Sigmoid colon (tissue), 7 donors: Measurements from ENCODE around the gene TNRC6A. TPM values are rescaled to one million over a fixed set of nuclear protein-coding genes. Genes with fewer than 3 reads are reported as not detected.

Experiments used
- DNase-seq: peaks from one replicate; pipeline ENCODE4 v3.0.0-alpha.2; 2019
- H3K27ac ChIP-seq, 4 donors: fragments of 200-600 bp; sonication (generic); one replicate each; pipeline ENCODE4 v1.5.1; 2016 to 2019; ENCODE audit warnings: mild to moderate bottlenecking in 1 of 4
- H3K27me3 ChIP-seq, 3 donors: fragments of 200-600 bp; sonication (generic); one replicate each; pipeline ENCODE4 v1.5.1; 2019; ENCODE audit warnings: mild to moderate bottlenecking in 1 of 3
- H3K36me3 ChIP-seq, 4 donors: fragments of 200-600 bp; sonication (generic); one replicate each; pipeline ENCODE4 v1.5.1; 2016 to 2019
- H3K4me1 ChIP-seq, 4 donors: fragments of 200-600 bp; sonication (generic); one replicate each; pipeline ENCODE4 v1.5.1; 2017 to 2019
- H3K4me3 ChIP-seq, 4 donors: fragments of 200-600 bp; sonication (generic); one replicate each; pipeline ENCODE4 v1.5.1; 2017 to 2019; ENCODE audit warnings: mild to moderate bottlenecking in 2 of 4, moderate library complexity in 1 of 4
- H3K9me3 ChIP-seq, 4 donors: fragments of 200-600 bp in 3 of 4; sonication (generic) in 3 of 4; one replicate each; pipeline versions ENCODE4 v1.5.1 to v1.6.1; 2013 to 2019
- CTCF ChIP-seq, 4 experiments: fragments of 450-650 bp in 3 of 4; fragments of 200-600 bp in 1 of 4; IDR thresholded peaks; one replicate each; pipeline ENCODE4 v1.5.1; 2016 to 2019; ENCODE audit warnings: antibody characterized with exemption in 4 of 4, mild to moderate bottlenecking in 3 of 4, moderate library complexity in 2 of 4
- EP300 ChIP-seq, 4 donors: sonication (generic); formaldehyde crosslinking; IDR thresholded peaks; one replicate each; pipeline ENCODE4 v1.6.1; 2017; ENCODE audit warnings: antibody characterized with exemption in 4 of 4
- POLR2A ChIP-seq, 2 donors: fragments of 450-650 bp; IDR thresholded peaks; one replicate each; pipeline ENCODE4 v1.6.1; 2016; ENCODE audit warnings: antibody characterized with exemption in 2 of 2, mild to moderate bottlenecking in 2 of 2, moderate library complexity in 2 of 2
- POLR2AphosphoS5 ChIP-seq, 4 donors: sonication (generic); formaldehyde crosslinking; IDR thresholded peaks; one replicate each; pipeline ENCODE4 v1.6.1; 2017; ENCODE audit warnings: antibody characterized with exemption in 4 of 4
- WGBS, 2 donors: extraction: QIAGEN DNeasy Blood & Tissue Kit; methylation state at CpG; one replicate each; pipeline ENCODE4 v1.1.7; 2013; 5-methylcytosine and 5-hydroxymethylcytosine counted together
- intact Hi-C: fragments of 100-400 bp; cut with DNase I; formaldehyde crosslinking; loops from one replicate; pipeline ENCODE4 v1.15.1; 2023
- polyA plus RNA-seq, 3 donors: library from polyadenylated mRNA; stranded (reverse); fragments of 200-250 nt; gene quantifications; one replicate each; pipeline ENCODE4 v1.2.3, GENCODE V29; 2013
- total RNA-seq, 4 donors: library from RNA; depleted of rRNA; stranded (reverse); fragments of >200 nt; gene quantifications; one replicate each; pipeline ENCODE4 v1.1.0, GENCODE V29; 2016
- donor health status: healthy with polysubstance abuse.
- donor health status: Bipolar disorder and iron deficiency.
- donor health status: healthy.

TNRC6A gene
- total and polyA plus RNA-seq, 7 donors, result 4.6 to 129 (median 42.8) TPM

GRCh38 chr16:24845726-24846547, 116.5 kb downstream of the TNRC6A start, which contains the start of gene SLC5A11:
Gene SLC5A11, plus strand, starts transcription at chr16:24845963. Its CDS starts 12,681 bp downstream, at chr16:24858644.
- intact Hi-C loops, result no loop called here
- H3K4me1 ChIP-seq, result no peaks in the 10 kb centered on the region
- H3K4me3 ChIP-seq, result no peak within 1 kb of the TSS
- no peak for TF ChIP-seq POLR2A (IDR thresholded peaks at IDR 0.05)
- no peak for TF ChIP-seq POLR2AphosphoS5 (IDR thresholded peaks at IDR 0.05)
- no peak for TF ChIP-seq EP300 (IDR thresholded peaks at IDR 0.05)
- TF ChIP-seq CTCF (IDR thresholded peaks at IDR 0.05), result no peak
- H3K27me3 ChIP-seq, result no peaks in the 10 kb centered on the region
- no peaks in the 10 kb centered on the region for H3K36me3 ChIP-seq
- no peak within 1 kb of the TSS for H3K27ac ChIP-seq
- no peak for DNase-seq
- 34 to 66% methylated on average over 21 of the region's 21 CpGs for WGBS, 2 donors
- H3K9me3 ChIP-seq, result no peaks in the 10 kb centered on the region

- DNase-seq, result peak; percentile 15
- Histone ChIP-seq H3K4me1 (no peaks in the 10 kb centered on the region), H3K27ac (no peak overlapping the region), H3K36me3 (no peaks in the 10 kb centered on the region), H3K27me3 (no peaks in the 10 kb centered on the region), H3K9me3 (no peaks in the 10 kb centered on the region), H3K4me3 (no peak overlapping the region)
- intact Hi-C loops, result no loop called here
- WGBS, 2 donors, result 23 to 58% methylated on average over 8 of the region's 8 CpGs
- TF ChIP-seq POLR2AphosphoS5 (IDR thresholded peaks at IDR 0.05) (no peak), EP300 (IDR thresholded peaks at IDR 0.05) (no peak), CTCF (IDR thresholded peaks at IDR 0.05) (no peak), POLR2A (IDR thresholded peaks at IDR 0.05) (no peak)
Measured at GRCh38 chr16:24846548-24847357, 117.3 kb downstream of the TNRC6A start.

- no peak overlapping the region for H3K4me3 ChIP-seq
- DNase-seq, result no peak
- H3K4me1 ChIP-seq, result peaks cover 0 to 5% (median 2%) of the 10 kb centered on the region in 4 donors
- 84 to 90% methylated on average over 3 of the region's 3 CpGs for WGBS, 2 donors
- intact Hi-C loops, result no loop called here
- H3K36me3 ChIP-seq, result no peaks in the 10 kb centered on the region
- no peaks in the 10 kb centered on the region for H3K27me3 ChIP-seq
- H3K9me3 ChIP-seq, result no peaks in the 10 kb centered on the region
- TF ChIP-seq POLR2A (IDR thresholded peaks at IDR 0.05) (no peak), CTCF (IDR thresholded peaks at IDR 0.05) (no peak), EP300 (IDR thresholded peaks at IDR 0.05) (no peak), POLR2AphosphoS5 (IDR thresholded peaks at IDR 0.05) (no peak)
- H3K27ac ChIP-seq, result no peak overlapping the region
Measured at GRCh38 chr16:24847358-24847664, 117.9 kb downstream of the TNRC6A start.

- H3K4me3 ChIP-seq, result no peak overlapping the region
- no peak for TF ChIP-seq POLR2A (IDR thresholded peaks at IDR 0.05)
- TF ChIP-seq CTCF (IDR thresholded peaks at IDR 0.05), result no peak
- TF ChIP-seq EP300 (IDR thresholded peaks at IDR 0.05), result no peak
- TF ChIP-seq POLR2AphosphoS5 (IDR thresholded peaks at IDR 0.05), result no peak
- no peaks in the 10 kb centered on the region for H3K9me3 ChIP-seq
- H3K27ac ChIP-seq, result no peak overlapping the region
- WGBS, 2 donors, result 83 to 86% methylated on average over 5 of the region's 5 CpGs
- no peaks in the 10 kb centered on the region for H3K36me3 ChIP-seq
- no peaks in the 10 kb centered on the region for H3K27me3 ChIP-seq
- DNase-seq, result peak; percentile 20
- intact Hi-C loops, result no loop called here
- H3K4me1 ChIP-seq, result peaks cover 0 to 9% (median 4%) of the 10 kb centered on the region in 4 donors
Measured at GRCh38 chr16:24848065-24848464, 118.6 kb downstream of the TNRC6A start.
